SJSA1 (cell line): ENCODE results near the gene CDC26. TPM values are rescaled to one million over a fixed set of nuclear protein-coding genes. Genes with fewer than 3 reads are reported as not detected.
"Not testable (repeated sequence)": the region's sequence is repeated elsewhere in the genome, so short reads cannot be mapped to it uniquely, and the experiment has no call there.

Experiments used
- DNase-seq, 2 experiments: peaks; one replicate each; pipeline ENCODE4 v3.0.0-alpha.2; 2015 to 2020; ENCODE audit warnings: low spot score in 2 of 2, low read depth in 1 of 2
- H3K27ac ChIP-seq: fragments of 250-450 bp; sonication (Bioruptor Pico); 2 replicates; pipeline ENCODE4 v1.5.1; 2020; ENCODE audit warnings: mild to moderate bottlenecking, moderate library complexity
- H3K27me3 ChIP-seq: fragments of 250-450 bp; sonication (Bioruptor Pico); replicated peaks from 2 replicates; pipeline ENCODE4 v1.5.1; 2020; ENCODE audit warnings: mild to moderate bottlenecking, moderate library complexity
- H3K36me3 ChIP-seq: fragments of 250-450 bp; sonication (Bioruptor Pico); 2 replicates; pipeline ENCODE4 v1.5.1; 2020; ENCODE audit warnings: mild to moderate bottlenecking
- H3K4me1 ChIP-seq: fragments of 250-450 bp; sonication (Bioruptor Pico); replicated peaks from 2 replicates; pipeline ENCODE4 v1.6.1; 2021; ENCODE audit warnings: mild to moderate bottlenecking
- H3K4me3 ChIP-seq: fragments of 250-450 bp; sonication (Bioruptor Pico); 2 replicates; pipeline ENCODE4 v1.5.1; 2020; ENCODE audit warnings: mild to moderate bottlenecking
- H3K9me3 ChIP-seq: fragments of 250-450 bp; sonication (Bioruptor Pico); replicated peaks from 2 replicates; pipeline ENCODE4 v1.5.1; 2020; ENCODE audit warnings: mild to moderate bottlenecking
- total RNA-seq: library from RNA; depleted of rRNA; stranded (reverse); fragments of >200 nt; shearing (Covaris generic); gene quantifications from 2 replicates; pipeline ENCODE4 v1.2.3, GENCODE V29; 2014

Gene CDC26
- total RNA-seq, 1 experiment from 2014 or later, result 33.2 TPM

- DNase-seq, result no peak
- H3K9me3 ChIP-seq, result no peaks in the 10 kb centered on the region
- H3K27ac ChIP-seq, result no peak within 1 kb of the TSS
- no peaks in the 10 kb centered on the region for H3K36me3 ChIP-seq
- H3K27me3 ChIP-seq, result no peaks in the 10 kb centered on the region
- no peaks in the 10 kb centered on the region; the same call in none of the 2 replicates for H3K4me1 ChIP-seq
- no peak within 1 kb of the TSS for H3K4me3 ChIP-seq
Measured at GRCh38 chr9:113302792-113303418, 27.5 kb upstream of the CDC26 start, which contains the start of gene RNF183. Gene RNF183 (minus strand): TSS chr9:113303376. CDS start chr9:113298184, 5,192 bp downstream.

GRCh38 chr9:113301548-113301947 lies 26.2 kb upstream of the CDC26 start:
- peaks cover 11% of the 10 kb centered on the region for H3K4me1 ChIP-seq
- H3K4me3 ChIP-seq, result no peak overlapping the region
- no peak overlapping the region for H3K27ac ChIP-seq
- DNase-seq, result no peak
- no peaks in the 10 kb centered on the region for H3K9me3 ChIP-seq
- no peaks in the 10 kb centered on the region for H3K36me3 ChIP-seq
- H3K27me3 ChIP-seq, result no peaks in the 10 kb centered on the region

GRCh38 chr9:113299800-113300292 lies 24.5 kb upstream of the CDC26 start:
- Histone ChIP-seq H3K36me3 (no peaks in the 10 kb centered on the region), H3K4me3 (no peak overlapping the region), H3K27me3 (no peaks in the 10 kb centered on the region), H3K27ac (no peak overlapping the region), H3K4me1 (peaks cover 12% of the 10 kb centered on the region), H3K9me3 (no peaks in the 10 kb centered on the region)
- no peak for DNase-seq

- Histone ChIP-seq H3K9me3 (no peaks in the 10 kb centered on the region), H3K4me3 (no peak overlapping the region), H3K27me3 (no peaks in the 10 kb centered on the region), H3K36me3 (no peaks in the 10 kb centered on the region; the same call in 1 of the 2 replicates), H3K27ac (no peak overlapping the region), H3K4me1 (peaks cover 12% of the 10 kb centered on the region)
- no peak for DNase-seq
Measured at GRCh38 chr9:113298924-113299770, 23.8 kb upstream of the CDC26 start.

- Histone ChIP-seq H3K4me1 (peaks cover 12% of the 10 kb centered on the region), H3K9me3 (no peaks in the 10 kb centered on the region), H3K36me3 (peaks cover 8% of the 10 kb centered on the region), H3K27ac (no peak overlapping the region), H3K27me3 (no peaks in the 10 kb centered on the region), H3K4me3 (no peak overlapping the region)
- DNase-seq, result no peak
Measured at GRCh38 chr9:113298311-113298710, 22.9 kb upstream of the CDC26 start.

GRCh38 chr9:113296796-113297558 lies 21.6 kb upstream of the CDC26 start:
- peaks cover 21% of the 10 kb centered on the region for H3K36me3 ChIP-seq
- no peaks in the 10 kb centered on the region for H3K27me3 ChIP-seq
- peak in 1 of 2 experiments; percentile 28 for DNase-seq
- peaks cover 12% of the 10 kb centered on the region for H3K4me1 ChIP-seq
- no peak overlapping the region for H3K27ac ChIP-seq
- H3K9me3 ChIP-seq, result no peaks in the 10 kb centered on the region
- H3K4me3 ChIP-seq, result no peak overlapping the region

GRCh38 chr9:113296247-113296646 lies 20.9 kb upstream of the CDC26 start:
- H3K9me3 ChIP-seq, H3K27ac ChIP-seq, H3K4me3 ChIP-seq, H3K27me3 ChIP-seq, DNase-seq: not testable (repeated sequence)
- H3K36me3 ChIP-seq, result peaks cover 29% of the 10 kb centered on the region
- peaks cover 12% of the 10 kb centered on the region for H3K4me1 ChIP-seq

- Histone ChIP-seq H3K27me3 (no peaks in the 10 kb centered on the region), H3K9me3 (no peaks in the 10 kb centered on the region), H3K36me3 (peaks cover 55% of the 10 kb centered on the region), H3K27ac (no peak overlapping the region), H3K4me3 (no peak overlapping the region), H3K4me1 (peaks cover 12% of the 10 kb centered on the region)
- DNase-seq, result no peak
Measured at GRCh38 chr9:113293285-113293878, 18.0 kb upstream of the CDC26 start.

- Histone ChIP-seq H3K4me1 (no peaks in the 10 kb centered on the region), H3K9me3 (no peaks in the 10 kb centered on the region), H3K4me3 (no peak overlapping the region), H3K27me3 (no peaks in the 10 kb centered on the region), H3K36me3 (peaks cover 85% of the 10 kb centered on the region), H3K27ac (no peak overlapping the region)
- DNase-seq, result no peak
Measured at GRCh38 chr9:113290052-113290607, 14.8 kb upstream of the CDC26 start.

- Histone ChIP-seq H3K4me1 (no peaks in the 10 kb centered on the region), H3K36me3 (peaks cover 94% of the 10 kb centered on the region), H3K27me3 (no peaks in the 10 kb centered on the region), H3K9me3 (no peaks in the 10 kb centered on the region), H3K4me3 (no peak overlapping the region), H3K27ac (no peak overlapping the region)
- DNase-seq, result no peak
Measured at GRCh38 chr9:113289091-113289490, 13.7 kb upstream of the CDC26 start.

- DNase-seq, result no peak
- H3K9me3 ChIP-seq, result no peaks in the 10 kb centered on the region
- H3K4me3 ChIP-seq, result no peak overlapping the region
- no peak overlapping the region for H3K27ac ChIP-seq
- peaks cover 2% of the 10 kb centered on the region for H3K4me1 ChIP-seq
- H3K27me3 ChIP-seq, result no peaks in the 10 kb centered on the region
- peaks cover 87% of the 10 kb centered on the region for H3K36me3 ChIP-seq
Measured at GRCh38 chr9:113281356-113281755, 6.0 kb upstream of the CDC26 start.

GRCh38 chr9:113278840-113279239 lies 3.5 kb upstream of the CDC26 start:
- H3K4me1 ChIP-seq, result peaks cover 6% of the 10 kb centered on the region
- no peak overlapping the region for H3K27ac ChIP-seq
- no peaks in the 10 kb centered on the region for H3K9me3 ChIP-seq
- H3K4me3 ChIP-seq, result no peak overlapping the region
- DNase-seq, result no peak
- no peaks in the 10 kb centered on the region for H3K27me3 ChIP-seq
- peaks cover 76% of the 10 kb centered on the region for H3K36me3 ChIP-seq
